Heart right ventricle (tissue), 16 donors: ENCODE results near the gene FCN1. TPM values are rescaled to one million over a fixed set of nuclear protein-coding genes. Genes with fewer than 3 reads are reported as not detected.

Experiments
- ATAC-seq, 8 donors: fragments of 200-7000 bp; cut with Tn5 transposase; one replicate each; pipeline ENCODE4 v1.9.1; 2020; ENCODE audit warnings: mild to moderate bottlenecking in 8 of 8, moderate library complexity in 8 of 8, moderate number of reproducible peaks in 1 of 8
- DNase-seq, 2 donors: peaks; one replicate each; pipeline ENCODE4 v3.0.0-alpha.2; 2020
- H3K27ac ChIP-seq, 10 donors: fragments of 200-600 bp; sonication (generic) in 2 of 10; one replicate each; pipeline versions ENCODE4 v1.5.0 to v1.8.0; 2020 to 2022; ENCODE audit warnings: mild to moderate bottlenecking in 3 of 10
- H3K27me3 ChIP-seq, 7 donors: fragments of 200-600 bp; one replicate each; pipeline ENCODE4 v1.8.0; 2021 to 2022; ENCODE audit warnings: mild to moderate bottlenecking in 2 of 7
- H3K36me3 ChIP-seq, 9 donors: fragments of 200-600 bp; sonication (generic) in 1 of 9; one replicate each; pipeline versions ENCODE4 v1.5.0 to v1.8.0; 2020 to 2022; ENCODE audit warnings: mild to moderate bottlenecking in 2 of 9
- H3K4me1 ChIP-seq, 9 donors: fragments of 200-600 bp; sonication (generic) in 1 of 9; one replicate each; pipeline versions ENCODE4 v1.5.0 to v1.8.0; 2020 to 2022; ENCODE audit warnings: mild to moderate bottlenecking in 4 of 9
- H3K4me3 ChIP-seq, 10 donors: fragments of 200-600 bp; sonication (generic) in 2 of 10; one replicate each; pipeline versions ENCODE4 v1.5.0 to v1.8.0; 2020 to 2022; ENCODE audit warnings: mild to moderate bottlenecking in 7 of 10, moderate library complexity in 2 of 10
- H3K9me3 ChIP-seq, 11 donors: fragments of 200-600 bp in 10 of 11; sonication (generic) in 2 of 11; one replicate each; pipeline versions ENCODE4 v1.5.0 to v1.8.0; 2013 to 2022; ENCODE audit warnings: mild to moderate bottlenecking in 2 of 11, control low read depth in 1 of 11, moderate library complexity in 1 of 11
- CTCF ChIP-seq, 9 donors: fragments of 200-600 bp; sonication (generic) in 2 of 9; IDR thresholded peaks; one replicate each; pipeline versions ENCODE4 v1.5.0 to v1.8.0; 2021 to 2022; ENCODE audit warnings: antibody characterized with exemption in 9 of 9, mild to moderate bottlenecking in 5 of 9, moderate library complexity in 1 of 9
- WGBS, 2 donors: extraction: QIAGEN DNeasy Blood & Tissue Kit; methylation state at CpG; one replicate each; pipeline ENCODE4 v1.1.7; 2013; ENCODE audit warnings: inconsistent platforms in 1 of 2; 5-methylcytosine and 5-hydroxymethylcytosine counted together
- intact Hi-C, 10 donors: fragments of 100-400 bp; cut with DNase I; formaldehyde crosslinking; loops; one replicate each; pipeline versions ENCODE4 v1.11.1 to v1.14.2; 2022
- polyA plus RNA-seq, 2 donors: library from polyadenylated mRNA; stranded (reverse); fragments of 200-250 nt; gene quantifications; one replicate each; pipeline ENCODE4 v1.2.3, GENCODE V29; 2013
- total RNA-seq, 10 donors: library from RNA; stranded (reverse); fragmentation: NEBNext Ultra II Directional in 3 of 10; extraction: Animal tissue kit (Norgen Biotek cat#: 25700) in 3 of 10; gene quantifications; one replicate each; pipeline versions ENCODE4 v1.2.1 to v1.2.4, GENCODE V29; 2021 to 2023
- donor health status: Arrhythmogenic right ventricular cardiomyopathy.
- donor health status: ischemic (EF 13 %, LVEDD 7.1; RV severe dilation, severe dysfunction).
- donor health status: healthy with polysubstance abuse.
- donor health status: DM: no; HTN: yes; CAD: no.
- donor health status: DM: no; HTN: no; CAD: no.
- donor health status: ischemic (EF 25% LVEDD 6.9; RV normal size, moderate dysfunction).
- donor health status: ischemic (EF 25% LVEDD 5.7; RV mildly dilated, moderate dysfunction).
- donor health status: healthy.
- donor health status: DM: yes; HTN: yes; CAD: no.
- donor health status: Ischemic cardiomyopathy.
- donor health status: ischemic (EF 35%, LVEDD 5.7; RV mildly dilated, moderate dysfunction).
- donor health status: nonischemic (EF 11% LVEDD 7.7; RV severe dilation, severe dysfunction).
- donor health status: DM: yes; HTN: yes; CAD: no.
- donor health status: PGD.
- donor health status: ischemic (EF 29% LVEDD 5.4; RV normal size, mild dysfunction).
- donor health status: nonischemic (EF 23%, LVEDD 6.1; RV moderate dilation, normal function).

The FCN1 gene
- total and polyA plus RNA-seq, 12 donors: 0.97 to 64.7 (median 2.7) TPM

DNA sequence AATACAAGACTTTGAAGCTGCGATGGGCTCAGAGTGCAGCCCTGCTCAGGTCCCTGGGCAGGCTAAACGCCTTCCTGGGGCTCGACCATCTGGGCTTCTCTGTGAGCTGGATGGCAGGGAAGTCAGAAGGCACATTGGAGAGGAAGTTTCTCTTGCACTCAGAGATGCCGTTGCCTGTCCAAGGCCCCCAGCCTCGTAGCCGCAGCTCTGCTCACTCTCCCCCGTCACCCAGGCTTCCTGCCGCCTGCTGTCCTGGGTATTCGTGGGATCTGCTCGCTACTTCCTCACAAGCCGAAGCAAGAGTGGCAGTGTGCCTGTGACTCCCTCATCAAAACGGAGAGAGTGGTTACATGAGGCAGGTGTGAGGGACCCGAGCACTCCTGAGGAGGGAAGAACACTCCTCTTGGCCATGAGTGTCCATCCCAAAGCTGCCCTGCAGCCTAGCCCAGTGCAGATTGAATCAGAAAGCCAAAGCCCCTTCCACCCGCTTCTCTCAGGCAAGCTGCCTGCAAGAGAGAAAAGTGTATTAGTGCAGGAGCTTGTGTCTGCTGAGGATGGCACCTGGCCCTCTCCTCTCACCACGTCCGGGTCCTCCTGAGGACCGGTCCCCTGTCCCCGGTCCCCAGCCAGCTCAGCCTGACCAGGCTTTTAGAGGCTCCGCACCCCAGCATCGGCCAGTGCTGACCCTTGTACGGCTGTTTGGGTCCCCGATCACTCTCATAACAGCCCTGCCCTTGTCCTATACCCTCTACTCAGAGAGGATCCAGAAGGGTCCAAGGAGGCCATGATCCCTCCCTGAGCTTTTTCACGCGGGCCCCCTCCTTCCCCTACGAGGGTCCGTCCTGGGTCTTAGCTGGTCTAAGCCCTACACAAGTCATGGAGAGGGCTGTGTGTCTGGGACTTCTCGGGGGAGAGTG lies 29.8 kb downstream of the FCN1 start:
- no peaks in the 10 kb centered on the region for H3K36me3 ChIP-seq
- H3K27me3 ChIP-seq: peaks cover 0 to 9% (median 0%) of the 10 kb centered on the region in 7 donors
- intact Hi-C loops: no loop called here
- TF ChIP-seq CTCF (IDR thresholded peaks at IDR 0.05): no peak
- DNase-seq: no peak
- H3K4me3 ChIP-seq: no peak overlapping the region
- H3K27ac ChIP-seq: no peak overlapping the region
- no peak for ATAC-seq
- WGBS, 2 donors: 75 to 79% methylated on average over 27 of the region's 27 CpGs
- H3K4me1 ChIP-seq: peaks cover 0 to 12% (median 0%) of the 10 kb centered on the region in 9 donors
- no peaks in the 10 kb centered on the region for H3K9me3 ChIP-seq

DNA sequence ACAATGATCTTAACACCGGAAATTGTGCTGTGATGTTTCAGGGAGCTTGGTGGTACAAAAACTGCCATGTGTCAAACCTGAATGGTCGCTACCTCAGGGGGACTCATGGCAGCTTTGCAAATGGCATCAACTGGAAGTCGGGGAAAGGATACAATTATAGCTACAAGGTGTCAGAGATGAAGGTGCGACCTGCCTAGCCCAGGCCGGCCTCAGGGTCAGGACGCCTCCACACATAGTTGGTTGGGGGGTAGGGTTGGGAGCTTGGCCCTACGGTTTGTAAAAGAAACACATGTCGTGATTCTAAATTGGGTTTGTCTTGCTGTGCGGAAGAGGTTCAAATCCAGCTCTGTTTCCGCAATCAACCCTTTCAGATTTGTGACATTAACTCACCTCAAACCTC lies 30.5 kb downstream of the FCN1 start:
- ATAC-seq (no peak), DNase-seq (no peak)
- H3K4me1 ChIP-seq: peaks cover 0 to 12% (median 0%) of the 10 kb centered on the region in 9 donors
- H3K4me3 ChIP-seq: no peak overlapping the region
- H3K36me3 ChIP-seq: no peaks in the 10 kb centered on the region
- no peak for TF ChIP-seq CTCF (IDR thresholded peaks at IDR 0.05)
- whole genome bisulfite sequencing, 2 donors: 94 to 96% methylated on average over 10 of the region's 10 CpGs
- H3K27me3 ChIP-seq: peaks cover 0 to 10% (median 0%) of the 10 kb centered on the region in 7 donors
- H3K9me3 ChIP-seq: no peaks in the 10 kb centered on the region
- intact Hi-C loops: no loop called here
- no peak overlapping the region for H3K27ac ChIP-seq

DNA sequence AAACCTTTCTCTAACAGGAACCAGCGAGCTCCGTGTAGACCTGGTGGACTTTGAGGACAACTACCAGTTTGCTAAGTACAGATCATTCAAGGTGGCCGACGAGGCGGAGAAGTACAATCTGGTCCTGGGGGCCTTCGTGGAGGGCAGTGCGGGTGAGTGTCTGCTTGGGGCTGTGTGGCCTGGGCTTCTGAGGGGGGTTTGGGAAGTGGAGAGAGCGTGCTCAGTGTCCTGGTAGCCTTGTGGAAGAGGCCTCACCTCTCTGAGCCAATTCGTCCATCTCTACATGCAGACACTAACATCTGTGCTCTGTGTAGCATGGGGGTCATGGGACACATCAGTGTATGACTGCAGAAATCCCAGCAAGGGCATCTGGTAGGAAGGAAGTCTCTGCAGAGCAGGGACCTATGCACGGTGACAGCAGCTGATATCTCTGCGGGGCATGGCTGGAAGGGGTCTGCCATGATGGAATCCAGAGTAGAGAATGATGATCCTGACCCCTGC lies 31.2 kb downstream of the FCN1 start:
- WGBS, 2 donors: 91 to 96% methylated on average over 11 of the region's 11 CpGs
- intact Hi-C loops: no loop called here
- no peaks in the 10 kb centered on the region for H3K9me3 ChIP-seq
- H3K4me3 ChIP-seq: no peak overlapping the region
- no peak for DNase-seq
- H3K27me3 ChIP-seq: peaks cover 0 to 10% (median 0%) of the 10 kb centered on the region in 7 donors
- H3K4me1 ChIP-seq: peaks cover 0 to 5% (median 0%) of the 10 kb centered on the region in 9 donors
- TF ChIP-seq CTCF (IDR thresholded peaks at IDR 0.05): no peak
- no peak for ATAC-seq
- no peaks in the 10 kb centered on the region for H3K36me3 ChIP-seq
- no peak overlapping the region for H3K27ac ChIP-seq

GRCh38 chr9:134885679-134886412 lies 31.9 kb downstream of the FCN1 start:
- Histone ChIP-seq H3K9me3 (no peaks in the 10 kb centered on the region), H3K27ac (no peak overlapping the region), H3K36me3 (no peaks in the 10 kb centered on the region), H3K27me3 (peaks cover 0 to 10% (median 0%) of the 10 kb centered on the region in 7 donors), H3K4me1 (peaks cover 0 to 4% (median 0%) of the 10 kb centered on the region in 9 donors), H3K4me3 (no peak overlapping the region)
- ATAC-seq (no peak), DNase-seq (no peak)
- 92 to 94% methylated on average over 24 of the region's 24 CpGs for WGBS, 2 donors
- intact Hi-C loops: no loop called here
- no peak for TF ChIP-seq CTCF (IDR thresholded peaks at IDR 0.05)
